ENCODE data around the gene CEP85.

Gene CEP85

DNA sequence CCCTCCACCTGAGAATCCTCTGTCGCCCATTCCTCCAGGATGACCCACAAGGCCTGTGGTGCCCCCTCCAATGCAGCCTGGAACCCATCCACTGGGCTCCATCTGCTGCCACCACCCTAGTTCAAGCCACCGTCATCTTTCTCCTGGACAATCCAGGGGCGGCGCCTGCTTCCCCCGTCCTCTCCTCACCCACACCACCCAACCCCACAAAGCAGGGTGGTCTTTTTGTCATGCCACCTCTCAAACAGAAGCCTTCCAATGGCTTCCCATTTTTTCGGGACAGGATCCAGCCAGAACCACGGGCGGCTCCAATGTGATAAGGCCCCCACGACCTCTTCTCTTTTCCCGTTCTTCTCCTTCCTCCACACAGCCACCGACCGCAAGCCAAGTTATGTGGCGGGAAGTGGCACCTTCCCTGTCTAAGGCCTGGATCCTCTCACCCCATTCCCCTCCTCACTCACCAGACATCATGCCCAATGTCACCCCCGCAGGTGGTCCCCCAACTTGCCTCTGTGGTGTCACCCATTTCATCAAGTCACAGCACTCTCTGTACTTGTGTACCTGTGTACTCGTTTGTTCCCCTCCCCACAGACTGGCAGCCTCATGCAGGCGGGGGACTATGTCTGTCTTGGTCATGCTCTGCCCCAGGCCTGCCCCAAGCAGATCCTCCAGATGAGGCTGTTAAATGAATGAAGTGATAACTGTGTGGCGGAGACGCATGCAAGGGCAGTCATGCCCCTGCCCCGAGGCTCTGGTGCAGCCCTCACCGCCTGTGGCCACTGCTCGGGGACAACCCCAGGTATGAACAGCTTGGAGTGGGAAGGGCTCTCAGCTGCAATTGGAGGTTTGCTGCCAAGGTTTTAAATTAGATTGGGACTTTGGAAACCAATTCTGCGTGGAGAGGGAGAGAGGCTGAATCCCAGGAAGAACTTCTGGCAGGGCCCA, 61.5 kb downstream of the CEP85 start:
- DNase-seq (ENCODE audit: low read depth in 2 of 2), result no peak
- H3K4me3 ChIP-seq (replicated peaks in 1 of 2; ENCODE audit: low read depth in 2 of 2, low read length in 2 of 2), result no peak overlapping the region
- TF ChIP-seq, protein P1, sequence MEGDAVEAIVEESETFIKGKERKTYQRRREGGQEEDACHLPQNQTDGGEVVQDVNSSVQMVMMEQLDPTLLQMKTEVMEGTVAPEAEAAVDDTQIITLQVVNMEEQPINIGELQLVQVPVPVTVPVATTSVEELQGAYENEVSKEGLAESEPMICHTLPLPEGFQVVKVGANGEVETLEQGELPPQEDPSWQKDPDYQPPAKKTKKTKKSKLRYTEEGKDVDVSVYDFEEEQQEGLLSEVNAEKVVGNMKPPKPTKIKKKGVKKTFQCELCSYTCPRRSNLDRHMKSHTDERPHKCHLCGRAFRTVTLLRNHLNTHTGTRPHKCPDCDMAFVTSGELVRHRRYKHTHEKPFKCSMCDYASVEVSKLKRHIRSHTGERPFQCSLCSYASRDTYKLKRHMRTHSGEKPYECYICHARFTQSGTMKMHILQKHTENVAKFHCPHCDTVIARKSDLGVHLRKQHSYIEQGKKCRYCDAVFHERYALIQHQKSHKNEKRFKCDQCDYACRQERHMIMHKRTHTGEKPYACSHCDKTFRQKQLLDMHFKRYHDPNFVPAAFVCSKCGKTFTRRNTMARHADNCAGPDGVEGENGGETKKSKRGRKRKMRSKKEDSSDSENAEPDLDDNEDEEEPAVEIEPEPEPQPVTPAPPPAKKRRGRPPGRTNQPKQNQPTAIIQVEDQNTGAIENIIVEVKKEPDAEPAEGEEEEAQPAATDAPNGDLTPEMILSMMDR (IDR thresholded peaks at IDR 0.05; ENCODE audit: low read depth, low read length), result no peak

DNA sequence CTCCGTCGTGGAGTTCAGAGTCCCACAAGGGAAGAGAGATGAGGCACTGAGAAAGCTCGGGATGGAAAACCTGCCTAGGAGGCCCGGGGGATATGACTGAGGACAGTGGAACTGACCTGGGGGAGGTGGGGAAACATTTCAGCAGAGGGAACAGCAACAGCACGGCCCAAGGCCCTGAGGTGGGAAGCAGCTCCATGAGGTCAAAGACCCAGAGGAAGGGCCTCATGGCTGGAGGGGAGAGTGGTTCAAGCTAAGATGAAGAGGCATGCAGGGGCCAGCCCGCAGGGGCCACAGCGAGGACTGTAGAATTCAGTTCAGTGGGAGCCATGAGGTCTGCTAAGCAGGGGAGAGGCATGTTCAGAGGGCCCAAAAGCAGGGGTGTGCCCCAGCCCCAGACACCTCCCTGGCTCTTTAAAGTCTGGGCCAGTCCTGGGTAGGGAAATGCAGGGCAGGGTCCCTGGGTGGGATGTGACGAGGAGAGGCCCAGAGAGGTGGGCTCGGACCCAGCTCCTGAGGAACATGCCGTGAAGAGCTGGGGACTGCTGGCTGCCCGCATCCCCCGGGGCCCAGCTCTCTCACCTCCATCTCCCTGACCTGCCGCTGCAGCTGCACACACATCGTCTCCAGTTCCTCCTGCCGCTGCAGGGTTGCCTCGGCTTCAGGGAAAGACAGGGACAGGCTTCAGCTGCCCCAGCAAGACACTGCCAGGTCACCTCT, 62.5 kb downstream of the CEP85 start:
- no peak for DNase-seq (ENCODE audit: low read depth in 2 of 2)
- TF ChIP-seq, protein P1 (IDR thresholded peaks at IDR 0.05; ENCODE audit: low read depth, low read length), result no peak
- no peak overlapping the region for H3K4me3 ChIP-seq (replicated peaks in 1 of 2; ENCODE audit: low read depth in 2 of 2, low read length in 2 of 2)

DNA sequence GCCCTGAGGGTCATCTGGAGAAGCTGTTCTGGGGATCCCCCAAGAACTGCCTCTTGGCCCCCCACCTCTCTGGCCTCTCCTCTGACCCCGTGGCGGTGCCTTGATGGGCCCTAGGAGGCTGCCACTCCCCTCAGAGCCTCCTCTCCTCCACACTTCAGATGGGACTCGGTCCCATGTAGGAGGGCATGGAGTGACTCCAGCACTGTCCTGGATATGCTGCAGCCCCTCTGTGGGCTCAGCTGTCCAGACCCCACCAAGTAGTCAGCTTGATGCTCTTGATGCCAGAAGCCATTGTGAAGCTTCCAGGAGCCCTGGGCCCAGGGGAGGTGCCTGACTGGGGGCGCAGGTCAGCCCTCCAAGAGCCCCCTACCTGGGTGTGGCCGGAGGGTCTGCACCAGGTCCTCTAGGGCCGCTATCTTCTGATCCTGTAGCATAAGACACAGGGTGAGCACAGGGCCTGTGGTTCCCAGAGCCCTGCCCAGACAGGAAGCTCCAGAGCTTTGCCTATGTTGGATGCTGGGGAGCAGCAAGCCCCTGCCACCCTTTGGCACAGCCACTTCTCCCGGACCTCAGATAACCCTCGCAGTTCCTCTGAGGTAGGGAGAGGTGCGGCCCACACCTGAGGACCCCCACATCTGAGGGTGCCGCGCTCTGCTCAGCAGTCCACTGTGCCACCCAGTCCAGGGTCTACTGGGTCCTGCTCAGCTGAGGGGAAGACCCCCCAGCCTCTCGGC, 63.2 kb downstream of the CEP85 start:
- DNase-seq (ENCODE audit: low read depth in 2 of 2), result no peak
- TF ChIP-seq, protein P1 (IDR thresholded peaks at IDR 0.05; ENCODE audit: low read depth, low read length), result no peak
- no peak overlapping the region for H3K4me3 ChIP-seq (replicated peaks in 1 of 2; ENCODE audit: low read depth in 2 of 2, low read length in 2 of 2)

DNA sequence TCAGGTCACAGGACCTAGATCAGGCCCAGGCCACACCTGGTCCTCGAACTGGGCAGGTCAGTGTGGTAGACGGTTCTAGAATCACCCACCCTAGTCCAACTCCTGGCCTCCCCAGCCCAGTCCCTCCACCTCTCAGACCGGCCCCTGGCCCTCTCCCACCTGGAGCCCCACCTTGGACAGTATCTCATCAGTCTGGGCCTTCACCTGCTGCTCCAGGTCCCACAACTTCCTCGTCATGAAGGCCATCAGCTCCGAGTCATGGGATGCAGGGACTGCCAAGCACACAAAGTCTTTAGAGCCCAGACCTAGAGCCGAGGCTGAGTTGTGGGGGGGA, 63.8 kb downstream of the CEP85 start:
- no peak overlapping the region for H3K4me3 ChIP-seq (replicated peaks in 1 of 2; ENCODE audit: low read depth in 2 of 2, low read length in 2 of 2)
- DNase-seq (ENCODE audit: low read depth in 2 of 2), result no peak
- TF ChIP-seq, protein P1 (IDR thresholded peaks at IDR 0.05; ENCODE audit: low read depth, low read length), result no peak

- TF ChIP-seq, protein P1 (IDR thresholded peaks at IDR 0.05; ENCODE audit: low read depth, low read length), result no peak
- DNase-seq (ENCODE audit: low read depth in 2 of 2), result no peak
- no peak overlapping the region for H3K4me3 ChIP-seq (replicated peaks in 1 of 2; ENCODE audit: low read depth in 2 of 2, low read length in 2 of 2)
These were observed 66.7 kb downstream of the CEP85 start for GRCh38 chr1:26300578-26301275.

GRCh38 chr1:26302733-26303405, 68.9 kb downstream of the CEP85 start:
- H3K4me3 ChIP-seq (replicated peaks in 1 of 2; ENCODE audit: low read depth in 2 of 2, low read length in 2 of 2), result no peak overlapping the region
- TF ChIP-seq, protein P1 (IDR thresholded peaks at IDR 0.05; ENCODE audit: low read depth, low read length), result no peak
- DNase-seq (ENCODE audit: low read depth in 2 of 2), result peak; percentile 80 to 86

Measured in cardiac fibroblast (primary cell).